Neuronal stem cell (in vitro differentiated cells): ENCODE data around the gene ATP8A2.
A peak's percentile ranks its signal among the peaks of the same experiment; 100 is the strongest.

Experiments
- DNase-seq: peaks from one replicate; pipeline ENCODE4 v3.0.0-alpha.2; 2013; ENCODE audit warnings: low spot score
- H2AFZ ChIP-seq: one replicate; pipeline ENCODE4 v1.6.1; 2013; ENCODE audit warnings: mild to moderate bottlenecking, low read length, inconsistent platforms
- H2AK5ac ChIP-seq: 2 replicates; pipeline ENCODE4 v1.6.1; 2013; ENCODE audit warnings: low read depth, mild to moderate bottlenecking, inconsistent platforms, low read length, moderate library complexity, mixed read lengths
- H2BK120ac ChIP-seq: 2 replicates; pipeline ENCODE4 v1.6.1; 2013; ENCODE audit warnings: low read depth, mild to moderate bottlenecking, inconsistent platforms, low read length, moderate library complexity, mixed read lengths
- H2BK12ac ChIP-seq: one replicate; pipeline ENCODE4 v1.6.1; 2013; ENCODE audit warnings: low read length, inconsistent platforms
- H2BK15ac ChIP-seq: 2 replicates; pipeline ENCODE4 v1.6.1; 2013; ENCODE audit warnings: mild to moderate bottlenecking, low read length, inconsistent platforms, mixed read lengths
- H2BK5ac ChIP-seq: one replicate; pipeline ENCODE4 v1.6.1; 2013; ENCODE audit warnings: inconsistent platforms, mild to moderate bottlenecking, low read length, moderate library complexity
- H3K14ac ChIP-seq: one replicate; pipeline ENCODE4 v1.6.1; 2013; ENCODE audit warnings: low read length, inconsistent platforms
- H3K18ac ChIP-seq: 2 replicates; pipeline ENCODE4 v1.6.1; 2013; ENCODE audit warnings: low read length, inconsistent platforms
- H3K23ac ChIP-seq: 2 replicates; pipeline ENCODE4 v1.6.1; 2013; ENCODE audit warnings: low read depth, mild to moderate bottlenecking, mixed read lengths, low read length, inconsistent platforms; ENCODE audit not compliant: poor library complexity
- H3K27ac ChIP-seq: replicated peaks from 3 replicates; pipeline ENCODE4 v1.5.1; 2013; ENCODE audit warnings: low read length, inconsistent platforms
- H3K27me3 ChIP-seq, 3 experiments: 2 replicates each; pipeline ENCODE4 v1.6.1; 2013; ENCODE audit warnings: low read length in 3 of 3, mild to moderate bottlenecking in 2 of 3, inconsistent platforms in 1 of 3, low read depth in 1 of 3, mixed read lengths in 1 of 3, moderate library complexity in 1 of 3; ENCODE audit not compliant: control insufficient read depth in 3 of 3, insufficient read depth in 3 of 3
- H3K36me3 ChIP-seq, 2 donors: replicated peaks in 1 of 2; 2 replicates each; pipeline ENCODE4 v1.6.1; 2013; ENCODE audit warnings: low read length in 2 of 2; ENCODE audit not compliant: control insufficient read depth in 2 of 2, insufficient read depth in 2 of 2
- H3K4ac ChIP-seq: 2 replicates; pipeline ENCODE4 v1.6.1; 2013; ENCODE audit warnings: inconsistent platforms, mild to moderate bottlenecking, low read length, moderate library complexity
- H3K4me1 ChIP-seq, 2 donors: 1 replicate in 1 of 2; 2 replicates in 1 of 2; pipeline ENCODE4 v1.6.1; 2013; ENCODE audit warnings: low read length in 2 of 2, low read depth in 1 of 2; ENCODE audit not compliant: control insufficient read depth in 2 of 2, insufficient read depth in 1 of 2
- H3K4me2 ChIP-seq: one replicate; pipeline ENCODE4 v1.6.1; 2013; ENCODE audit warnings: mild to moderate bottlenecking, low read length, inconsistent platforms; ENCODE audit not compliant: insufficient read depth, poor library complexity, severe bottlenecking
- H3K4me3 ChIP-seq, 2 donors: 2 replicates each; pipeline ENCODE4 v1.5.1; 2013; ENCODE audit warnings: low read length in 2 of 2, mild to moderate bottlenecking in 2 of 2, inconsistent platforms in 1 of 2, moderate library complexity in 1 of 2
- H3K79me1 ChIP-seq: one replicate; pipeline ENCODE4 v1.6.1; 2013; ENCODE audit warnings: low read depth, mild to moderate bottlenecking, inconsistent platforms, low read length, moderate library complexity
- H3K9ac ChIP-seq: one replicate; pipeline ENCODE4 v1.6.1; 2013; ENCODE audit warnings: mild to moderate bottlenecking, low read depth, low read length, inconsistent platforms; ENCODE audit not compliant: poor library complexity
- H3K9me3 ChIP-seq, 2 donors: replicated peaks in 1 of 2; 2 replicates each; pipeline versions ENCODE3 to v1.6.1; 2013; ENCODE audit warnings: low read length in 2 of 2, mild to moderate bottlenecking in 2 of 2, inconsistent platforms in 1 of 2, low read depth in 1 of 2, mixed read lengths in 1 of 2, moderate library complexity in 1 of 2; ENCODE audit not compliant: control insufficient read depth in 2 of 2, insufficient read depth in 1 of 2
- H4K8ac ChIP-seq: one replicate; pipeline ENCODE4 v1.6.1; 2013; ENCODE audit warnings: low read depth, mild to moderate bottlenecking, inconsistent platforms, low read length, moderate library complexity
- H4K91ac ChIP-seq: one replicate; pipeline ENCODE4 v1.6.1; 2013; ENCODE audit warnings: low read length, low read depth, mild to moderate bottlenecking, inconsistent platforms; ENCODE audit not compliant: poor library complexity
- WGBS, 2 donors: extraction: QIAGEN DNeasy Blood & Tissue Kit; methylation state at CpG; one replicate each; pipeline ENCODE4 v1.1.7; 2013; ENCODE audit warnings: missing lambda C conversion rate in 2 of 2, mixed read lengths in 1 of 2; ENCODE audit not compliant: insufficient read length in 2 of 2, insufficient replicate concordance in 1 of 2; ENCODE audit errors: extremely low coverage in 2 of 2; 5-methylcytosine and 5-hydroxymethylcytosine counted together

The ATP8A2 gene

GRCh38 chr13:25375727-25376358 lies 4.1 kb downstream of the ATP8A2 start:
- Histone ChIP-seq H2AK5ac (no peak overlapping the region), H4K91ac (no peak overlapping the region), H3K4me1 (peaks cover 2% of the 10 kb centered on the region in 2 donors), H3K27ac (no peak overlapping the region), H4K8ac (no peak overlapping the region), H2BK5ac (no peak overlapping the region), H3K36me3 (no peaks in the 10 kb centered on the region), H2BK15ac (no peak overlapping the region), H3K4me2 (no peak overlapping the region), H3K23ac (no peak overlapping the region), H2BK120ac (no peak overlapping the region), H3K9ac (no peak overlapping the region), H3K14ac (no peak overlapping the region), H3K18ac (no peak overlapping the region), H3K79me1 (no peaks in the 10 kb centered on the region), H3K4ac (no peak overlapping the region), H2AFZ (no peak overlapping the region), H3K27me3 (peaks cover 0 to 62% (median 37%) of the 10 kb centered on the region in 3 experiments), H2BK12ac (no peak overlapping the region), H3K4me3 (no peak overlapping the region), H3K9me3 (no peaks in the 10 kb centered on the region)
- DNase-seq: peak; percentile 46
- no CpG with 5 or more reads among the region's 9 CpGs for WGBS, 2 donors

- Histone ChIP-seq H3K4me1 (peaks cover 0 to 2% of the 10 kb centered on the region in 2 donors), H3K79me1 (no peaks in the 10 kb centered on the region), H2BK15ac (no peak overlapping the region), H3K18ac (no peak overlapping the region), H3K4me3 (no peak overlapping the region), H3K9me3 (no peaks in the 10 kb centered on the region), H2AFZ (no peak overlapping the region), H3K14ac (no peak overlapping the region), H3K36me3 (no peaks in the 10 kb centered on the region), H2BK12ac (no peak overlapping the region), H3K27me3 (peaks cover 0 to 48% (median 24%) of the 10 kb centered on the region in 3 experiments), H4K91ac (no peak overlapping the region), H3K4me2 (no peak overlapping the region), H4K8ac (no peak overlapping the region), H3K23ac (no peak overlapping the region), H2BK120ac (no peak overlapping the region), H3K9ac (no peak overlapping the region), H3K4ac (no peak overlapping the region), H3K27ac (no peak overlapping the region), H2AK5ac (no peak overlapping the region), H2BK5ac (no peak overlapping the region)
- no peak for DNase-seq
- WGBS, 2 donors: no CpG with 5 or more reads among the region's 7 CpGs
These were observed 5.6 kb downstream of the ATP8A2 start for GRCh38 chr13:25377244-25377962.

GRCh38 chr13:25378528-25378927 lies 6.8 kb downstream of the ATP8A2 start:
- Histone ChIP-seq H2AFZ (no peak overlapping the region), H3K4me3 (no peak overlapping the region), H3K27ac (no peak overlapping the region), H3K79me1 (no peaks in the 10 kb centered on the region), H2AK5ac (no peak overlapping the region), H3K9me3 (no peaks in the 10 kb centered on the region), H2BK12ac (no peak overlapping the region), H2BK120ac (no peak overlapping the region), H2BK5ac (no peak overlapping the region), H4K91ac (no peak overlapping the region), H3K9ac (no peak overlapping the region), H3K27me3 (peaks cover 0 to 37% (median 13%) of the 10 kb centered on the region in 3 experiments), H3K4me1 (no peaks in the 10 kb centered on the region), H3K4ac (no peak overlapping the region), H3K36me3 (no peaks in the 10 kb centered on the region), H4K8ac (no peak overlapping the region), H3K14ac (no peak overlapping the region), H3K18ac (no peak overlapping the region), H3K23ac (no peak overlapping the region), H3K4me2 (no peak overlapping the region), H2BK15ac (no peak overlapping the region)
- DNase-seq: no peak
- WGBS, 2 donors: no CpG with 5 or more reads among the region's 5 CpGs

- H3K36me3 ChIP-seq: no peaks in the 10 kb centered on the region
- H4K91ac ChIP-seq: no peak overlapping the region
- no peak overlapping the region for H2BK120ac ChIP-seq
- DNase-seq: no peak
- H2BK12ac ChIP-seq: no peak overlapping the region
- H3K23ac ChIP-seq: no peak overlapping the region
- no CpG with 5 or more reads among the region's 1 CpG for WGBS, 2 donors
- no peak overlapping the region for H3K27ac ChIP-seq
- H3K4me1 ChIP-seq: no peaks in the 10 kb centered on the region
- H3K27me3 ChIP-seq: peaks cover 0 to 32% (median 8%) of the 10 kb centered on the region in 3 experiments
- H2AFZ ChIP-seq: no peak overlapping the region
- H2BK5ac ChIP-seq: no peak overlapping the region
- H3K14ac ChIP-seq: no peak overlapping the region
- no peak overlapping the region for H3K9ac ChIP-seq
- no peak overlapping the region for H2AK5ac ChIP-seq
- no peak overlapping the region for H4K8ac ChIP-seq
- no peak overlapping the region for H3K4me2 ChIP-seq
- H3K4me3 ChIP-seq: no peak overlapping the region
- H3K79me1 ChIP-seq: no peaks in the 10 kb centered on the region
- no peak overlapping the region for H3K4ac ChIP-seq
- H2BK15ac ChIP-seq: no peak overlapping the region
- no peaks in the 10 kb centered on the region for H3K9me3 ChIP-seq
- no peak overlapping the region for H3K18ac ChIP-seq
These were observed 7.2 kb downstream of the ATP8A2 start for GRCh38 chr13:25379011-25379410.
